ENCODE data around the gene F12. TPM values are rescaled to one million over a fixed set of nuclear protein-coding genes. Genes with fewer than 3 reads are reported as not detected.
"Not testable (repeated sequence)": the region's sequence is repeated elsewhere in the genome, so short reads cannot be mapped to it uniquely, and the experiment has no call there.

Gene F12
- total RNA-seq, 1 experiment from 2014 or later: 3.2 TPM

- peaks cover 13% of the 10 kb centered on the region for H3K27me3 ChIP-seq (ENCODE audit: control insufficient read depth, insufficient read depth, low read length)
- H3K36me3 ChIP-seq (replicated peaks; ENCODE audit: control insufficient read depth, insufficient read depth, low read length): peaks cover 2% of the 10 kb centered on the region
- H3K4me3 ChIP-seq (ENCODE audit: insufficient read depth, low read depth, low read length): no peak overlapping the region
- peak; percentile 77 for DNase-seq
Measured at GRCh38 chr5:177368869-177369644, 40.3 kb downstream of the F12 start.

GRCh38 chr5:177367981-177368868, 41.1 kb downstream of the F12 start:
- peak; percentile 55 for DNase-seq
- Histone ChIP-seq H3K4me3 (ENCODE audit: insufficient read depth, low read depth, low read length) (peak overlapping the region; percentile 69), H3K36me3 (replicated peaks; ENCODE audit: control insufficient read depth, insufficient read depth, low read length) (peaks cover 2% of the 10 kb centered on the region)

GRCh38 chr5:177367323-177367848, 42.0 kb downstream of the F12 start:
- DNase-seq: no peak
- H3K4me3 ChIP-seq (ENCODE audit: insufficient read depth, low read depth, low read length): peak overlapping the region; percentile 69

More at GRCh38 chr5:177367981-177368868, 41.1 kb downstream of the F12 start:
- H3K27me3 ChIP-seq (ENCODE audit: control insufficient read depth, insufficient read depth, low read length): peaks cover 13% of the 10 kb centered on the region

GRCh38 chr5:177366528-177367322, 42.6 kb downstream of the F12 start:
- Histone ChIP-seq H3K4me3 (ENCODE audit: insufficient read depth, low read depth, low read length) (peak overlapping the region; percentile 69), H3K36me3 (replicated peaks; ENCODE audit: control insufficient read depth, insufficient read depth, low read length) (no peaks in the 10 kb centered on the region; the same call in 1 of the 2 replicates), H3K27me3 (ENCODE audit: control insufficient read depth, insufficient read depth, low read length) (peaks cover 17% of the 10 kb centered on the region)
- peak; percentile 100 for DNase-seq

More at GRCh38 chr5:177367323-177367848, 42.0 kb downstream of the F12 start:
- H3K27me3 ChIP-seq (ENCODE audit: control insufficient read depth, insufficient read depth, low read length): peaks cover 13% of the 10 kb centered on the region
- peaks cover 2% of the 10 kb centered on the region for H3K36me3 ChIP-seq (replicated peaks; ENCODE audit: control insufficient read depth, insufficient read depth, low read length)

- Histone ChIP-seq H3K4me3 (ENCODE audit: insufficient read depth, low read depth, low read length) (peak overlapping the region; percentile 43; the same call in 1 of the 2 replicates), H3K36me3 (replicated peaks; ENCODE audit: control insufficient read depth, insufficient read depth, low read length) (no peaks in the 10 kb centered on the region; the same call in 1 of the 2 replicates), H3K27me3 (ENCODE audit: control insufficient read depth, insufficient read depth, low read length) (peaks cover 17% of the 10 kb centered on the region)
- DNase-seq: peak; percentile 68
Measured at GRCh38 chr5:177365845-177366527, 43.4 kb downstream of the F12 start.

- peak; percentile 44 for DNase-seq
- Histone ChIP-seq H3K27me3 (ENCODE audit: control insufficient read depth, insufficient read depth, low read length) (peaks cover 17% of the 10 kb centered on the region), H3K4me3 (ENCODE audit: insufficient read depth, low read depth, low read length) (no peak overlapping the region), H3K36me3 (replicated peaks; ENCODE audit: control insufficient read depth, insufficient read depth, low read length) (no peaks in the 10 kb centered on the region; the same call in 1 of the 2 replicates)
Measured at GRCh38 chr5:177364159-177364962, 45.0 kb downstream of the F12 start.

- Histone ChIP-seq H3K27me3 (ENCODE audit: control insufficient read depth, insufficient read depth, low read length) (peaks cover 17% of the 10 kb centered on the region), H3K36me3 (replicated peaks; ENCODE audit: control insufficient read depth, insufficient read depth, low read length) (no peaks in the 10 kb centered on the region; the same call in 1 of the 2 replicates), H3K4me3 (ENCODE audit: insufficient read depth, low read depth, low read length) (peak overlapping the region; percentile 63)
- DNase-seq: no peak
Measured at GRCh38 chr5:177363565-177363964, 45.8 kb downstream of the F12 start.

GRCh38 chr5:177362610-177363507, 46.5 kb downstream of the F12 start:
- peak overlapping the region; percentile 63 for H3K4me3 ChIP-seq (ENCODE audit: insufficient read depth, low read depth, low read length)
- DNase-seq: peak; percentile 96
- peaks cover 11% of the 10 kb centered on the region for H3K27me3 ChIP-seq (ENCODE audit: control insufficient read depth, insufficient read depth, low read length)
- H3K36me3 ChIP-seq (replicated peaks; ENCODE audit: control insufficient read depth, insufficient read depth, low read length): no peaks in the 10 kb centered on the region

- Histone ChIP-seq H3K36me3 (replicated peaks; ENCODE audit: control insufficient read depth, insufficient read depth, low read length) (no peaks in the 10 kb centered on the region), H3K27me3 (ENCODE audit: control insufficient read depth, insufficient read depth, low read length) (peaks cover 5% of the 10 kb centered on the region; the same call in 1 of the 2 replicates), H3K4me3 (ENCODE audit: insufficient read depth, low read depth, low read length) (peak overlapping the region; percentile 63; the same call in 1 of the 2 replicates)
- peak; percentile 55 for DNase-seq
Measured at GRCh38 chr5:177362292-177362609, 47.1 kb downstream of the F12 start.

- peak; percentile 54 for DNase-seq
- H3K4me3 ChIP-seq (ENCODE audit: insufficient read depth, low read depth, low read length): no peak overlapping the region
- peaks cover 4% of the 10 kb centered on the region; the same call in 1 of the 2 replicates for H3K27me3 ChIP-seq (ENCODE audit: control insufficient read depth, insufficient read depth, low read length)
Measured at GRCh38 chr5:177361418-177362291, 47.7 kb downstream of the F12 start.

GRCh38 chr5:177360740-177361139, 48.6 kb downstream of the F12 start:
- H3K27me3 ChIP-seq (ENCODE audit: control insufficient read depth, insufficient read depth, low read length); H3K4me3 ChIP-seq (ENCODE audit: insufficient read depth, low read depth, low read length); DNase-seq; H3K36me3 ChIP-seq (replicated peaks; ENCODE audit: control insufficient read depth, insufficient read depth, low read length): not testable (repeated sequence)

More at GRCh38 chr5:177361418-177362291, 47.7 kb downstream of the F12 start:
- H3K36me3 ChIP-seq (replicated peaks; ENCODE audit: control insufficient read depth, insufficient read depth, low read length): no peaks in the 10 kb centered on the region

Data from H7 (cell line).